ENCODE measurements around the gene RSPO4.

RSPO4 gene

GRCh38 chr20:909641-910040, 92.5 kb downstream of the RSPO4 start:
- DNase-seq (ENCODE audit: low read depth) = no peak
